Right lobe of liver (tissue), 4 donors: ENCODE data around the gene TOPORS.

Experiments
- POLR2A ChIP-seq: fragments of 450-650 bp; IDR thresholded peaks from one replicate; pipeline ENCODE4 v1.6.1; 2017; ENCODE audit warnings: antibody characterized with exemption, mild to moderate bottlenecking
- TF ChIP-seq, protein P1 (sequence below), 4 donors: fragments of 200-600 bp in 3 of 4; fragments of 450-650 bp in 1 of 4; IDR thresholded peaks; one replicate each; pipeline versions ENCODE4 v1.5.1 to v1.8.0; 2016 to 2022; ENCODE audit warnings: antibody characterized with exemption in 4 of 4, mild to moderate bottlenecking in 2 of 4
- donor health status: DM: no; HTN: no; CAD: no.
- donor health status: DM: no; HTN: no; CAD: no.
- donor health status: DM: no; HTN: yes; CAD: no.

DNA sequence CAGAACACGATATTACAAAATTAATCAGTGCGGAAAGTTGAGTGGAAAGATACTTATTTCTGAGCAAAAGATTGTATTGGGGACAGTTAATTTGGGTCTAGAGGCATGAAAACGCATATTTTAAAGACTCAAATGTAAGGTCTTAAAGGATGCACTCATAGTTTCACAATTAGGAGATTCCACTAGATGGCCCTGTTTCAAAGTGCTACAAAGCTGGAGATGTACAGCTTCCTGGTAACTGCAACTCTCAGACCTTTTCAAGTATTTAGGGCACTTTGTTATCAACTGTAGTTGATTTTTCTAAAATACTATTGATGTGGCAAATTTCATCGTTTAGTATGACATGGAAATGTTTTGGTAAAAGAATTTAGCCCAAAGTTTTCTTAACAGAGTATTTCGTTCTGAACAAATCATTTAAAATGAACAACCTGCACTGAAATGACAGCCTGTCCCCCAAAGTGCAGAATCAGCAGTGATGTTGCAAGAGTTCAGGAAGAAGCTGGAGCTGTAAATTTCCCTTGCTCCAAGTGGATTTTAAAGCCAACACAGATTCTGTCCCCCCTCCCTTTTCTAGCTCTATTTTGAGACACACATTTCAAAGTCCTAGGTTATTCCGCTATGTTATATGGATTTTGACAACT, 36.8 kb upstream of the TOPORS start:
- TF ChIP-seq POLR2A, result no peak
- TF ChIP-seq, protein P1, sequence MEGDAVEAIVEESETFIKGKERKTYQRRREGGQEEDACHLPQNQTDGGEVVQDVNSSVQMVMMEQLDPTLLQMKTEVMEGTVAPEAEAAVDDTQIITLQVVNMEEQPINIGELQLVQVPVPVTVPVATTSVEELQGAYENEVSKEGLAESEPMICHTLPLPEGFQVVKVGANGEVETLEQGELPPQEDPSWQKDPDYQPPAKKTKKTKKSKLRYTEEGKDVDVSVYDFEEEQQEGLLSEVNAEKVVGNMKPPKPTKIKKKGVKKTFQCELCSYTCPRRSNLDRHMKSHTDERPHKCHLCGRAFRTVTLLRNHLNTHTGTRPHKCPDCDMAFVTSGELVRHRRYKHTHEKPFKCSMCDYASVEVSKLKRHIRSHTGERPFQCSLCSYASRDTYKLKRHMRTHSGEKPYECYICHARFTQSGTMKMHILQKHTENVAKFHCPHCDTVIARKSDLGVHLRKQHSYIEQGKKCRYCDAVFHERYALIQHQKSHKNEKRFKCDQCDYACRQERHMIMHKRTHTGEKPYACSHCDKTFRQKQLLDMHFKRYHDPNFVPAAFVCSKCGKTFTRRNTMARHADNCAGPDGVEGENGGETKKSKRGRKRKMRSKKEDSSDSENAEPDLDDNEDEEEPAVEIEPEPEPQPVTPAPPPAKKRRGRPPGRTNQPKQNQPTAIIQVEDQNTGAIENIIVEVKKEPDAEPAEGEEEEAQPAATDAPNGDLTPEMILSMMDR (IDR thresholded peaks at IDR 0.05), result peak; percentile 29 to 59 (median 54)
